Amniotic stem cell (primary cell): ENCODE data around the gene GRM4.

Experiments used
- DNase-seq: peaks from one replicate; lab custom pipeline; 2025; lab: John Stamatoyannopoulos, UW

Gene GRM4

GRCh38 chr6:33978412-33979150 is 167.3 kb downstream of the GRM4 start:
- no peak for DNase-seq

GRCh38 chr6:33977606-33978411 is 168.1 kb downstream of the GRM4 start:
- no peak for DNase-seq

GRCh38 chr6:33976437-33977360 is 169.2 kb downstream of the GRM4 start:
- DNase-seq: no peak

- no peak for DNase-seq
These were observed 170.0 kb downstream of the GRM4 start for GRCh38 chr6:33975661-33976436.

- no peak for DNase-seq
These were observed 171.4 kb downstream of the GRM4 start for GRCh38 chr6:33974471-33974870.

GRCh38 chr6:33974030-33974429 is 171.9 kb downstream of the GRM4 start:
- DNase-seq: no peak

GRCh38 chr6:33971580-33971979 is 174.3 kb downstream of the GRM4 start:
- DNase-seq: no peak
